ENCODE data around the gene IZUMO2.
"Not testable (repeated sequence)": the region's sequence is repeated elsewhere in the genome, so short reads cannot be mapped to it uniquely, and the experiment has no call there.

Gene IZUMO2

DNA sequence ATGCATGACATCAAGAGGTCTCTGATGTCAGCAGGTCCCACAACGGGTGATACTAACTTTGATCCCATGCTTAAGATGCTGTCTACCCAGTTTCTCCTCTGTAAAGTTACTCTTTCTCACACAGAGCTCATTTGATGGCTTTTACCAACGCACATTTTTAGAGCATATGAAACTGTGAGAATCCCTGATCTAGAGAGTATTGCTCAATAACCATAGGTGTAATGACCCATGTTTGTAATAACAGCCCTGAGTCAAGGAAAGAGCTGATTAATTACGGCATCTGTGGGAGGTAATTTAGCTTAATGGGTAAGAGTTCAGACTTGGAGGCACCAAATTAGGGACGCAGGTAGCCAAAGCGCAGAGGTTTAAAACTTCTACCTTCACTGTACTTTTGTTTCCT lies 18.0 kb upstream of the IZUMO2 start:
- no peak for DNase-seq

DNA sequence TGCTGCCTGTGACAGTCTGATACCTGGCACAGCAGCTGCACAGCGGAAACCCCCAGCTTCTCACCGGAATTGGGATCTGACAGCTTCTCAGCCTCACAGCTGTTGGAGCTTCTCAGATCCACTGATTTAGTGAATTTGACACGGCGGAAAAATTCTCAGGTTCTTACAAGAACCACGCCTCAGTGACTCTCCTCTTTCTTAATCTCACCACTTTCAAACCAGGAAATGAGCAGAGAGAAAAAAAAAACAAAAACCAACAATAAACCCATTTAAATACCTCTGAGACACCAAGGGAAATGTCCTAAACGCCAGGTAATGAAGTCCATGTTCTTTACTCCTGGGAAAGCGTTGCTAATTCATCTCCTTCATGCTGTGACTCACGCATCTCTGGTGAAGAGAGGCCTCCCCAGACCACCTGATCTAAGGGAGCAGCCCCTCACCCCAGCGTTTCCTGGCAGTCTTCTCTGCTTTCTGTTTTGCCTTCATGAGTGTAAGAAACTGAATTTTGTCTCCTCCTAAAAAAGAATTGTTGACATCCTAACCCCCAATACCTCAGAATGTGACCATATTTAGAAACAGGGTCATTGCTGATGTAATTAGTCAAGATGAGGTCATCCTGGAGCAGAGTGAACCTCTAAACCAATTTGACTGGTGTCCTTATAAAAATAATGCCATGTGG lies 15.9 kb upstream of the IZUMO2 start:
- DNase-seq, result no peak

DNA sequence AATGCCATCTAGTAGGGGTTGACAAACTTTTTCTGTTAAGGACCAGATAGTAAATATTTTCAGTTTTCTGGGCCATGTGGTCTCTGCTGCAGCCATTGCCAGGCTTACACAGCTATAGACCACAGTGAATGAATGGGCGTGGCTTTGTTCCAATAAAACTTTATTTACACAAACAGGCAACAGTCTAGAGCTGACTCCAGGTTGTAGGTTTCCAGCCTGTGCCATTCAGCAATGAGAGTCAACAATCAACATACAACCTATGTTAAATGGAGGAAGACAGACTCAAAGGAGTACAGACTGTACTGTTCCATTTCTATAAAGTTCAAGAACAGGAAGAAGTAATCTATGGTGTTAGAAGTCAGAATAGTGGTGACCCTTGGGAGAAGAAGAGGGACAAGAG lies 15.2 kb upstream of the IZUMO2 start:
- DNase-seq, result no peak

DNA sequence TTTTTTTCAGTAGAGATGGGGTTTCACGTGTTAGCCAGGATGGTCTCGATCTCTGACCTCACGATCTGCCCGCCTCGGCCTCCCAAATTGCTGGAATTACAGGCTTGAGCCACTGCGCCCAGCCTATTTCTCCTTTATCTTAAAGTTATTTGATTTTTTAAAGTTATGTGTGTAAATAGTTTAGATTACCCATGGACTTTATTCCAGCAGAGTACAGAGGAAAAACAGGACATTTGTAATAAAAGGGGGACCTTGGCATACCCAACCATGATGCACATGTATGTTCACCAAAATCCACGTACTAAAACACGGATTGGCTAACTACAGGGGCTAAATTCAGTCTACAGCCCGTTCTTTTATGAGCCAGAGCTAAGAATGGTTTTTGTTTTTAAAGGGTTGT lies 13.7 kb upstream of the IZUMO2 start:
- no peak for DNase-seq

DNA sequence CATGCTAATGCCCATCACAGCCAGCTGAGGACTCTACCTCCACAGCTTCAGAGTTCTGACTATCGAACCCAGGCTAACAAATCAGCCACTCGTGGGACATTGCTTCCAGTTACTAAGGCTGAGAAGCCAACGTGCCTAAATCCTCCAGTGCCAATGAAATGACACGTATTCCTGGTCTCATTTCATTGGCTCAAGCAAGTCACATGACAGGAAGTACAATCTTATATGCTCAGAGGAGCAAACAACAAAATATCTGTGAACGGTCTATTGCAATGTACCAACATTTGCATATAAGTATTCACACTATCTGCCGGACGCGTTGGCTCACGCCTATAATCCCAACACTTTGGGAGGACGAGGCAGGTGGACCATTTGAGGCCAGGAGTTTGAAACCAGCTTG lies 12.8 kb upstream of the IZUMO2 start:
- no peak for DNase-seq

DNA sequence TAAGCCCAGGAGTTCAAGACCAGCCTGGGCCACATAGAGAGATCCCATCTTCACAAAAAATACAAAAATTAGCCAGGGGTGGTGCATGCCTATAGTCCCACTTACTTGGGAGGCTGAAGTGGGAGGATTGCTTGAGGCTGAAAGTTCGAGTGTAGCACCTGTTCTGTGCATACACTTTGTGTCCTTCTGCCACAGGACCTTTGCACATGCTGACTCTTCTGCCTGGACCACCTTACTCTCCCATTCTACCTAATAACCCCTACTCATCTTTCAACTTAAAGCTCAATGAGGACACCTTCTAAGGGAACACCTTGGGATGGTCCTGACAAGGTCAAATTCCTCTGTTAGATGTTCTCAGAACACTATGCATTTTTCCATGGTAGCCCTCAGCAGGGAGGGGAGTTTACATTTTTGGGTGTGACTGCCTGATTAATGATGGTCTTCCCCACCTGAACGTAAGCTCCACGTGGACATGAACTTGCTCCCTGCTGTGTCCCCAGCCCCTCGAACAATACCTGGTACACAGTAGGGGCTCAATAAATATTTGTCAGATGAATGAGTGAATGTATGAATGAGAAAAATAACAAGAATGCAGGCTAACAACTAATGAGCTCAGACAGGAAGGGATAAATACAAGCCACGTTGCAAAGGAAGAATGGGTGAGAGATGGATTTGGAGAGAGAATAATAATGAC lies 11.2 kb upstream of the IZUMO2 start:
- no peak for DNase-seq

DNA sequence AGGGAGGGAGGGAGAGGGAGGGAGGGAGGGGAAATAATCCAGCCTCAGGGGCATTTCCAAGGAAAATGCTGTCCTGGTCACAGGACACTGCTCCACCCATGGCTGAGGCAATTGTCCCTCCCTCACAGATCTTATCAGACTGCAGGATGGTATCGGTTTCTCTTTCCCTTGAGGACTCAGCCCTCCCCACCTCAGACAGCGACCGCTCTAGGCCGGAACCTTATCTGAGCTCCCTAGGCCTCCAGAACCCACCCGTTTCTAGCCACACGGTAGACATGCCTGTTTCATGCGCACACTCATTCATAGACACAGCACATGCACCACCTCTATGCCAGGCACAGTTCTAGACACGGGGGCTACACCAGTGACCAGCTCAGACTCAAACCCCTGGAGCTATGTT lies 10.0 kb upstream of the IZUMO2 start:
- DNase-seq, result no peak

DNA sequence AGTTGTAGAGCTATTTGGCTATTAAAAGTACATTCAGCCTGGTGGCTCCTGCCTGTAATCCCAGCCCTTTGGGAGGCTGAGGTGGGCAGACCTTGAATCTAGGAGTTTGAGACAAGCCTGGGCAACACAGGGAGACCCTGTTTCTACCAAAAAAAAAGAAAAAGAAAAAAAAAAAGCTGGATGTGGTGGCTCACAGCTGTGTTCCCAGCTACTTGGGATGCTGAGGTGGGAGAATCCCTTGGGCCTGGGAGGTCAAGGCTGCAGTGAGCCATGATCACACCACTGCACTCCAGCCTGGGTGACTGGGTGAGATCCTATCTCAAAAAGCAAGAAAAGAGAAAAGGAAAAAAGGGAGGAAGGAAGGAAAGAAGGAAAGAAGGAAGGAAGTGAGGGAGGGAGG lies 9.6 kb upstream of the IZUMO2 start:
- DNase-seq, result no peak

DNA sequence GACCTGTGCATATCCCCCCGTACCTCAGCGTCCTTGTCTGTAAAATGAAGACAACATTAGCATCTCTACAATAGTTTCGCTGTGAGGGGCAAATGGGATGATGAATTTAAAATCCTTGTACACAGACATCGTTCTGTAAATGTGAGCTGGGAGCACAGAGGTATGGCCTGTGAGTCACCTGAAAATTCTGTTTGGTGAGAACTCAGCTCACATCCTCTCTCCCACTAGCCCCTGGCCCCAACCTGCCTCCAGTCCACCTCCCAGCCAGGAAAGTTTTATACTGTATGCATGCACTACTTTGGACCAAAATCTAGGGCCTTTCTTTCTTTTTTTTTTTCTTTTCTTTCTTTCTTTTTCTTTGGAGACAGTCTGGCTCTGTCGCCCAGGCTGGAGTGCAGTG lies 8.7 kb upstream of the IZUMO2 start:
- DNase-seq, result no peak

DNA sequence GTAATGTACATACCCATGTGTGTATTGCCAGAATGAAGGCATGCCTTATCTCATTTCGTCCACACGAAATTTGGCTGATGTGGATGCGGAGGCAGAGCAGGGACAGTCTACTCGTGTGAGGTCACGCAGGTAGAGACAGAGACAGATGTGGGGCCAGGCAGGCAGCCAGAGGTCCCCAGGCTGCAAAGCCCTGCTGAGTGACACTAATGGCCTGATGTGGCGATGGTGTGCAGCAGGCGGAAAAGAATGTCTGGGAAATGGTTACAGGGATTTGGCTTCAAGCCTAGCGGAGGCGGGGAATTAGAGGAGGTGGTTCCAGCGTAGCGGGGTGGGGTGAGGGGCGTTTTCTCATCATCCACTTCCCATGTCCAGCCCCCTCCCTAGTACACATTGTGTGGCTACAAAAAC lies 4.2 kb upstream of the IZUMO2 start:
- no peak for DNase-seq

DNA sequence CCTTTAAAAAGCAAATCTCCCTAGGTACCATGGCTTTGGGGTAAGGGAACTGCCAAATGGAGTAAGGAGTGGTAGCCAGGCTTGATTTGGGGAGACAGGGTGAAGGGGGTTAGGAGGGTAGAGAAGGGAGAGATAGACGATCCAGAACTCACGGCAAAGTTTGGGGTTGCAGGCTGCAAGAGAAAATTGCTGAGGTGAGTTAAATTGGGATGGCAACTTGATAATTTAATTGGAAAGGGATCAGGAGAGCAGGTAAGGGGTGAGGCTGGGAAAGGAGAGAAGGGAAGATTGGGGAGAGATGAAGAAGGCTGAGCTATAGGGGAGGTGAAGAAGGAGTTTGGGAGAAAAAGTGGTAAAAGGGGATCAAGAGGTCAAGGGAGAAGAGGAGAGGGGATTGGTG lies 4.0 kb downstream of the IZUMO2 start:
- no peak for DNase-seq

DNA sequence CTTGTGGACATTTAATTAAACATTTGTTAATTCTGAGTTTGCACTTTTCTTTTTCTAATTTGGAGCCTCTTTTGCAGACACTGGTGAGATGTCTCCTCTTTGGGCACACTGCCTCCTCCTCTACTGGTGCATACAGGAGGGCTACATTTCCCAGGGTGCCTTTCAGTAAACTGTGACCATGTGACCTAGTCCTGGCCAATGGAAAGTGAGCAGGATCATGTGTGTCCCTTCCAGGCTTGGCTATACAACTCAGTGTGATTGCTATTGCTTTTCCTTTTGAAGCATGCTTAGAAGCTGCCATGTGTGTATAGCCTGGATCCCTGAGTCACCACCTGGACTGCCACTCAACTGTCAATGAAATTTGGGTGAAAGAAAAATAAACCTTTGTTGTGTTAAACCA lies 4.5 kb downstream of the IZUMO2 start:
- DNase-seq, result no peak

DNA sequence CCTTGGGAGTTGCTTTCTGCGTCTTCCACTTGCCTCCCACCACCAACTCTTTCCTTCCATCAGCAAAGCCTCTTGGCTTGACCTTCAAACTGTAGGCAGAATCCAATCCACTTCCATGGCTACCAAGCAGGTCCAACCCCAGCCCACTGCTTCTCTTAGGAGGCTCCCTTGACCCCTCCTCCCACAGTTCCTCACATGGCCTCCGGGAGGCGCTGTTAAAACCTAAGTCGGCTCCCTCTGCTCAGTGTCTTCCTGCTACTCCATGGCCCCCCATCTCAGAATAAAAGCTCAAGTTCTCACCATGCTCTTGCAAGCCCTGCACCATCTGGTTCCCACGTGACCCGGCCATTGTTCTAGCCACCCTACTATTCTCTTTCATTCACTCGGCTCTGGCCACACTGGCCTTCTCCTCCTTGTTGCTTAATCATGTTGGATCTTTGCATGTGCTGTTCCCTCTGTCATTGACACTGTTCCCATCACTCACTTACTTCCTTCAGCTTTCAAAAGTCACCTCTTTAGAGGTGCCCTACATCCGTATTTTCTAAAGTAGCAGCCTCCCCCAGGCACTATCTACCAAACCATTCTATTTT lies 7.5 kb downstream of the IZUMO2 start:
- no peak for DNase-seq

DNA sequence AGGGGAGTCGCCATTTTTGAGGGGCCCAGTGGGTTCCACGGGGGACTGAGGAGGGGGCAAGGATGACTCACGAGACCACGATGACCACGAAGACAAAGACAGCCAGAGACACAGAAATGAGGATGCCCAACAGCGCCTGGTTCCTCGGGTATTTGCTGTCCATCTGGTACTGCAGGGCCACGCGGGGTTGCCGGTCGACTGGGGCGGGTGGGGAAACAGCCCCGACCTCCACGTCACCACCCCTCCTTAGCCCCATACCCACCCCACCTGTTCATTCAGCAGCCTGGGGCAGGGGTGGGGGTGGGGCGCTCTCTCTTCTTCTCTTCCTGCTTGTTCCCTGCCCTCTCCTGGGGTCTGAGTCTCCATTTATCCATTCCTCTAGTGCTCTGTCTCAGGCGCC lies 8.6 kb downstream of the IZUMO2 start:
- no peak for DNase-seq

DNA sequence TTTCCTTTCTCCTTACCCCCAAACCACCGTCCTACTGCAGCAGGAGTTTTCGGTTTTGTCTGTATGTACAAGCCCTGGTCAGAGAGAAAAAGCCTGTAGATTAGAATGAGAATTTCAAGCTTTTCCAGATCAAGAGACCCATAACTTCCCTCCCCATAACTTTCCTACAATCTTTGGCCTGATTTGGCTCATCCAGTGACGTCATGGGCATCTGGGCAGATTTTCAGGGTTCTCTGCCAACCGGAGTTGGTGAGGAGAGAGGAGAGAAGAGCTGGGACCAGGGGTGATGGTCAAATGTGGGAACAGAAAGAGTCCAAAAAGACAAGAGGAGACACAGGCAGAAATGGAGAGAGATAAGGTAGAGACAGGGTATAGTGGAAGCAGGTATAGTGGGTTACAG lies 10.5 kb downstream of the IZUMO2 start:
- no peak for DNase-seq

DNA sequence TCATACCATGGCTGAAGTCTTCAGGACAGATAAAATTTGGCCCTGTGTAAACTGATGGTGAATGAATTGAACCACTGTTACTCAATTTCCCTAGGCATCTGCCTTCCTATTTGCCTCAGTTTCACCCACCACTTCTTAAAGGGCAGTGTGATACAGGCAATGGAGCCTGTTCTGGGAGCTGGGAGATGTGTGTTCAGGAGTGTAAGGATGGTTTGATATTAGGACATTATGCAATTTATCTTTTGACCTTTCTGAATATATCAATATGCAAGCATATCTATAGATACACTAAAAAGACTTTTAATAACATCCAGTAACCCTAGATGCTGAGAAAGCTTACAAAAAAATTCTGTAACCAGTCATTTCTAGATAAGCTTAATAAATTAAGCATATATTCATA lies 14.6 kb downstream of the IZUMO2 start:
- DNase-seq, result no peak

DNA sequence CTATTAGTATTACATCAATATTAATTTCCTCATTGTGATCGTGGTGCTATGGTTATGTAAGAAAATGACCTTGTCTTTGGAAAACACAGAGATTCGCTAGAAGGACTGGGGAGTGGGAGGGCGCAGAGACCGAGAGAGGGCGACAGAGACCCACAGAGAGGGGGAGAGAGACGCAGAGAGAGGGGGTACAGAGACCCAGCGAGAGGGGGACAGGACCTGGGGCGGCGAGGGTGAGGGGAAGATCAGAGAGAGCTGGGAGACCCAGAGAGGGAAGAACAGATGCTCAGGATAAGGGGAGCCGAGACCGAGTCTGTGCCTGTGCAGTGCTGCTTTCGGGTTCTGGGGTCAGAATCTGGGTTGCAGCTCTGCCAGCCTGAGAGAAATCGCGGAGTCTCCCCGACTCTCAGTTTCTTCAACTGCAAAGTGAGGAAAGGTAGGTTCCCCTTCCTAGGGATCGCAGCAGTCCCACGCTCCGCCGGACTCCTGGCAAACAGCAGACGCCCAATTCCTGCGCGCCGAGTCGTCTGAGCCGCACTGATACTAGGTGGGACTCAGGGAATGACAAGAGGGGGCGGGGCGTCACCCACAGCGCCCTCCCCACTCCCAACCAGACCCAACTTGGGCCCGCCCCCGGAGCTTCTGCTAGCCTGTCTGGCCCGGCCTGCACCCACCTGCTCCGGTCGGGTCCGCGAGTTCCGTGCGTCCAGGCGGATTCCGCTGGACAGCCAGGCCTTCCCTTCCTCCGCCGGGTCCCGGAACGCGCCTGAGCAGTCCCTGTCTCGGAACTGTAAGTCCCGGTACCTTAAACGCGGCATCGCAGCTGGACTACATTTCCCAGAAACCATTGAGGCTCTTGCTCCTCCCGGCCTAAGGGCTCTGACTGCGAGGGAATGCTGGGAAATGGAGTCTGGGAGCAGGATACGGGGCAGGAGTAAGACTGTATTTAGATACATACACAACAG lies 15.3 kb downstream of the IZUMO2 start:
- peak; percentile 52 to 54 for DNase-seq

DNA sequence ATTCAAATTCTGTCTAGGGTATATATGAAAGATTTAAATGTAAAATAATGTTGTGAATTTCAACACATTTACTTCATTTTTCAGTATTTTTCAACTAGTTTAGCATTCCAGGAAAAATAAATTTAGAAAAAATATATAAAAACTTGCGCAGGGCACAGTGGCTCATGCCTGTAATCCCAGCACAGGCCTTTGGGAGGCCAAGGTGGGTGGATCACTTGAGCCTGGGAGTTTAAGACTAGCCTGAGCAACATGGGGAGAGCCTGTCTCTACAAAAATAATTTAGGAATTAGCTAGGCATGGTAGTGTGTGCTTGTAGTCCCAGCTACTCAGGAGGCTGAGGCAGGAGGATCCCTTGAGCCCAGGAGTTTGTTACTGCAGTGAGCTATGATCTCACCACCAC lies 21.2 kb downstream of the IZUMO2 start:
- DNase-seq, result not testable (repeated sequence)

DNA sequence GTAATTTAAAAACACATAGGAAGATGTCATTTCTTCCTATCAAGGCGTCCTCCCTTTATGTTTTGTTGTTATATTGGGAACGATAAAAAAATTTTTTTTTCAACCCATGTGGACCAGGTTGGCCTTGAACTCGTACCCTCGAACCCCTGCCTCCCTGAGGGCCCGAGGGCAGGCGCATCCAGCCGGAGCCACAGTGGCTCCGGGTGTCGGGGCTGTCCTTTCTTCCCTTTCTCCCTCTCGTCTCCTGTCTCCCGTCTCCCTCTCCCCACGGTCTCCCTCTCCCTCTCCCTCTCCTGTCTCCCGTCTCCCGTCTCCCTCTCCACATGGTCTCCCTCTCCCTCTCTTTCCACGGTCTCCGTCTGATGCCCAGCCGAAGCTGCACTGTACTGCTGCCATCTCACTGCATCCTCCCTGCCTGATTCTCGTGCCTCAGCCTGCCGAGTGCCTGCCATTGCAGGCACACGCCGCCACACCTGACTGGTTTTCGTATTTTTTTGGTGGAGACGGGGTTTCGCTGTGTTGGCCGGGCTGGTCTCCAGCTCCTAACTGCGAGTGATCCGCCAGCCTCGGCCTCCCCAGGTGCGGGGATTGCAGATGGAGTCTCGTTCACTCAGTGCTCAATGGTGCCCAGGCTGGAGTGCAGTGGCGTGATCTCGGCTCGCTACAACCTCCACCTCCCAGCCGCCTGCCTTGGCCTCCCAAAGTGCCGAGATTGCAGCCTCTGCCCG lies 22.8 kb downstream of the IZUMO2 start:
- DNase-seq, result not testable (repeated sequence)

DNA sequence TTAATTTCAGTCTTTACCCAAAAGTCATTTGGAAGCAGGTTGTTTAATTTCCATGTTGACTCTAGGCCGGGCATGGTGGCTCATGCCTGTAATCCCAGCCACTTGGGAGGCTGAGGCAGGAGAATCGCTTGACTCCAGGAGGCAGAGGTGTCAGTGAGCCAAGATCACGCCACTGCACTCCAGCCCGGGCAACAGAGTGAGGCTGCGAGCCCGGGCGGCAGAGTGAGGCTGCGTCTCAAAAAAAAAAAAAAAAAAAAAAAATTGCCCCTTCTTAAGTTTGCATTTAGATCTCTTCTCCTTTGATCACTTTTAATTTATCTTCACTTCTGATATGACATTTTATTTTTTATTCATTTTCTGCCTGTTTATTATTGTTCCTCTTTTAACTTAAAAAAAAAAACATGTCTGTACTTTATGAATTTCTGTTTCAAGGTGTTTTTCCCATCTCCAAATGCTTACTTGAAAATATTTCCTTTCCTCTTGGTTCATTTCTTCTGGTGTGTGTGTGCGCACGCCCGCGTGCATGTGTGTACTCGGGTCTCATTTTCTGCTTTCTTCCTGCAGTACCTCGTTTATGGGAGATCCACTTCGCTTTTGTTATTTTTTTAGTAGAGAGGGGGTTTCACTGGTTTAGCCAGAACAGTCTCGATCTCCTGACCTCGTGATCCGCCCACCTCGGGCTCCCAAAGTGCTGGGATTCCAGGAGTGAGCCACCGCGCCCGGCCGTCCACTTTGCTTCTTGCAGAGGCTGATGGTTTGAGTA lies 26.3 kb downstream of the IZUMO2 start:
- DNase-seq, result not testable (repeated sequence)

DNA sequence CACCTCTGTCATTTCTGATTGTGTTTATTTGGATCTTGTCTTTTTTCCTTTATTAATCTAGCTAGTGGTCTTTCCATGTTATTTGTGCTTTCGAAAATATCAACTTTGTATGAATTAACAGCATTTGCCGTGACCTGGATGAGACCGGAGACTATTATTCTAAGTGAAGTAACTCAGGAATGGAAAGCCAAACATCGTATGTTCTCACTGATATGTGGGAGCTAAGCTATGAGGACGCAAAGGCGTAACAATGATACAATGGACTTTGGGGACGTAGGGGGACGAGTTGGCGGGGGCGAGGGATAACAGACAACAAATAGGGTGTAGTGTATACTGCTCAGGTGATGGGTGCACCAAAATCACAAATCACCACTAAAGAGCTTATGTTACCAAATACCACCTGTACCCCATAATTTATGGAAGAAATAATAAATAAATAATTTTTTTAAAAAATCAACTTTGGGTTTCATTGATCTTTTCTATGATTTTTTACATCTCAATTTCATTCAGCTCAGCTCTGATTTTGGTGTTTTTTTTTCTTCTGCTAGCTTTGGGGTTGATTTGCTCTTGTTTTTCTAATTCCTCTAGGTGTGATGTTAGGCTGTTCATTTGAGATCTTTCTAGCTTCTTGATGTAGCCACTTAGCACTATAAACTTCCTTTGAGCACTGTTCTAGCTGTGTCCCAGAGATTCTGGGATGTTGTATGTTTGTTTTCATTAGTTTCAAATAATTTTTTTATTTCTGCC lies 27.1 kb downstream of the IZUMO2 start:
- not testable (repeated sequence) for DNase-seq
